GM12878 (cell line): ENCODE results near the gene IFNAR1. TPM values are rescaled to one million over a fixed set of nuclear protein-coding genes. Genes with fewer than 3 reads are reported as not detected.
A peak's percentile ranks its signal among the peaks of the same experiment; 100 is the strongest.

Experiments used
- ATAC-seq: fragments of 200-7000 bp; cut with Tn5 transposase; 3 replicates; pipeline ENCODE4 v1.9.1; 2020; ENCODE audit warnings: mild to moderate bottlenecking, moderate library complexity
- BruUV-seq: library from RNA; stranded (reverse); fragments of 400-500 nt; replicated peaks from 2 replicates; lab custom pipeline; 2021; lab: Mats Ljungman, UMichigan
- CTCF ChIA-PET: fragments of 300-600 bp; sonication (Branson Sonifier 250); formaldehyde crosslinking; extraction: SDS; loops from one replicate; lab custom pipeline; 2021; ENCODE audit warnings: inconsistent platforms; lab: Yijun Ruan, JAX
- POLR2A ChIA-PET: fragments of 350-600 bp; formaldehyde crosslinking; extraction: SDS; loops from one replicate; lab custom pipeline; 2021; ENCODE audit warnings: inconsistent platforms; lab: Charles Lee
- RAD21 ChIA-PET: fragments of 300-600 bp; sonication (Branson Sonifier 250); formaldehyde crosslinking; loops from one replicate; lab custom pipeline; 2023; ENCODE audit warnings: antibody characterized with exemption; ENCODE audit not compliant: unreplicated experiment; lab: Charles Lee
- SMC1A ChIA-PET: fragments of 300-600 bp; sonication (Branson Sonifier 250); formaldehyde crosslinking; loops from one replicate; lab custom pipeline; 2023; ENCODE audit not compliant: unreplicated experiment, uncharacterized antibody; lab: Charles Lee
- DNase-seq: peaks from one replicate; pipeline ENCODE4 v3.0.0-alpha.2; 2011; ENCODE audit warnings: low read depth, low spot score
- FAIRE-seq: peaks from 3 replicates; lab custom pipeline; 2011; peaks lifted over from hg19 to GRCh38; lab: Jason Lieb, UNC
- H2AFZ ChIP-seq: 2 replicates; pipeline ENCODE4 v1.6.0; 2011; ENCODE audit warnings: low read depth, low read length, control low read depth; ENCODE audit not compliant: control insufficient read depth
- H3K27ac ChIP-seq: 2 replicates; pipeline ENCODE4 v1.5.1; 2011; ENCODE audit warnings: control low read depth; ENCODE audit not compliant: control insufficient read depth, insufficient read depth
- H3K27me3 ChIP-seq, 2 experiments: replicated peaks in 1 of 2; 2 replicates each; pipeline versions ENCODE4 v1.6.0 to v1.6.1; 2011; ENCODE audit warnings: low read length in 1 of 2; ENCODE audit not compliant: control insufficient read depth in 2 of 2, insufficient read depth in 2 of 2
- H3K36me3 ChIP-seq, 2 experiments: 2 replicates each; pipeline ENCODE4 v1.5.1; 2011; ENCODE audit warnings: low read length in 1 of 2; ENCODE audit not compliant: control insufficient read depth in 2 of 2, insufficient read depth in 2 of 2
- H3K4me1 ChIP-seq: 2 replicates; pipeline ENCODE4 v1.6.1; 2011; ENCODE audit warnings: mild to moderate bottlenecking, low read length, moderate library complexity, mixed read lengths; ENCODE audit not compliant: control insufficient read depth, insufficient read depth
- H3K4me2 ChIP-seq: 2 replicates; pipeline ENCODE4 v1.6.0; 2011; ENCODE audit warnings: control low read depth; ENCODE audit not compliant: control insufficient read depth, insufficient read depth
- H3K4me3 ChIP-seq: fragments of 200-600 bp; sonication (generic); 2 replicates; pipeline ENCODE4 v1.5.1; 2016
- H3K79me2 ChIP-seq: 2 replicates; pipeline ENCODE4 v1.6.0; 2011; ENCODE audit warnings: low read length; ENCODE audit not compliant: control insufficient read depth, insufficient read depth
- H3K9ac ChIP-seq: 2 replicates; pipeline ENCODE4 v1.8.0; 2011; ENCODE audit warnings: low read length, control low read depth, mixed read lengths; ENCODE audit not compliant: control insufficient read depth, insufficient read depth
- H3K9me3 ChIP-seq: replicated peaks from 3 replicates; pipeline ENCODE4 v1.5.1; 2011; ENCODE audit warnings: mild to moderate bottlenecking, low read length; ENCODE audit not compliant: control insufficient read depth, insufficient read depth
- H4K20me1 ChIP-seq: 2 replicates; pipeline ENCODE4 v1.6.0; 2011; ENCODE audit not compliant: control insufficient read depth, insufficient read depth
- ATF7 ChIP-seq: fragments of 450-650 bp; IDR thresholded peaks from 2 replicates; pipeline ENCODE4 v1.6.1; 2016; ENCODE audit warnings: low read depth, mild to moderate bottlenecking
- BHLHE40 ChIP-seq, 2 experiments: fragments of 450-650 bp in 1 of 2; IDR thresholded peaks; 2 replicates each; pipeline ENCODE4 v1.6.1; 2011 to 2017; ENCODE audit warnings: low read depth in 2 of 2, borderline replicate concordance in 1 of 2, improper control_type of control experiment in 1 of 2, low read length in 1 of 2, mild to moderate bottlenecking in 1 of 2
- SP1 ChIP-seq: IDR thresholded peaks from one replicate; pipeline ENCODE4 v1.6.1; 2011; ENCODE audit warnings: low read depth, low read length
- ZNF384 ChIP-seq: IDR thresholded peaks from 2 replicates; pipeline ENCODE4 v1.6.1; 2012; ENCODE audit warnings: low read depth, mild to moderate bottlenecking, low read length, improper control_type of control experiment, borderline replicate concordance
- WGBS: methylation state at CpG from one replicate; pipeline ENCODE4 v1.1.6; 2016; ENCODE audit warnings: low lambda C conversion rate; ENCODE audit not compliant: insufficient replicate concordance, insufficient coverage; ENCODE audit errors: missing lambda C conversion rate; 5-methylcytosine and 5-hydroxymethylcytosine counted together
- in situ Hi-C: fragments of 300-500 bp; cut with MboI; formaldehyde crosslinking; loops from 9 replicates; pipeline ENCODE4 v1.14.3; 2018; ENCODE audit warnings: mixed read lengths
- intact Hi-C: fragments of 100-400 bp; cut with micrococcal nuclease; formaldehyde crosslinking; loops from one replicate; pipeline ENCODE4 v1.14.2; 2022; ENCODE audit not compliant: unreplicated experiment
- polyA plus RNA-seq, 11 experiments: library from polyadenylated mRNA; depleted of rRNA in 4 of 11; unstranded in 6 of 11; stranded (reverse) in 5 of 11; fragments of >200 nt; fragmentation: Nextera tagmentation in 4 of 11; fragmentation: Illumina TruSeq in 1 of 11; extraction: Ambion mirVana in 4 of 11; extraction: Trizol in 1 of 11; gene quantifications; 1 replicate in 1 of 11; 2 replicates in 10 of 11; pipeline versions ENCODE4 v1.2.1 to v1.2.3, GENCODE V29; 2011 to 2016; ENCODE audit warnings: inconsistent platforms in 2 of 11, missing spikeins in 2 of 11, low read depth in 1 of 11
- total RNA-seq, 4 experiments: library from RNA; depleted of rRNA in 3 of 4; stranded (reverse); fragments of >200 nt in 3 of 4; fragmentation: Illumina TruSeq in 1 of 4; extraction: Trizol in 1 of 4; gene quantifications; 2 replicates each; pipeline versions ENCODE4 v1.2.1 to v1.2.3, GENCODE V29; 2013 to 2021

Gene IFNAR1
- total and polyA plus RNA-seq, 10 of the 15 experiments (the other 5 are each of a cell fraction or from before 2014, with no cell fraction given), result 12.0 to 62.4 (median 24.6) TPM

DNA sequence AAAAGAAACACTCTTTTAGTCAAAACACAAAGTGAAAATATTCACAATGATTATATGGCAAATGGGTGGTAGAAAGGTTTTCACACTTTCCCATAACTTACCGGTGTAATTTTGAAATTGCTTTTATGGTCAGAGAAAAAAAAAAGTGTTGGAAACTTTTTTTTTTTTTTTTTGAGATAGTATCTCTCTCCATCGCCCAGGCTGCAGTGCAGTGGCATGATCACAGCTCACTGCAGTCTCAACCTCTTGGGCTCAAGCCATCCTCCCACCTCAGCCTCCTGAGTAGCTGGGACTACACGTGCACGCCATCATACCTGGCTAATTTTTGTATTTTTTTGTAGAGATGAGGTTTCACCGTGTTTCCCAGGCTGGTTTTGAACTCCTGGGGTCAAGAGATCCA, 81.7 kb downstream of the IFNAR1 start:
- intact Hi-C loops (loop anchor here (5.0 to 10.0 kb wide), 2 partner anchors 44 to 138 kb away; partner anchors contain the start of genes GART and SON), in situ Hi-C loops (no loop called here)
- Histone ChIP-seq H3K9ac (peak overlapping the region; percentile 93), H3K4me3 (peak overlapping the region; percentile 84), H3K27me3 (no peaks in the 10 kb centered on the region), H2AFZ (no peak overlapping the region), H3K36me3 (peaks cover 6 to 9% of the 10 kb centered on the region in 2 experiments), H3K9me3 (no peaks in the 10 kb centered on the region), H3K4me1 (peaks cover 14% of the 10 kb centered on the region), H3K4me2 (peak overlapping the region; percentile 80), H4K20me1 (no peaks in the 10 kb centered on the region; the same call in 1 of the 2 replicates), H3K27ac (peak overlapping the region; percentile 97), H3K79me2 (peaks cover 79% of the 10 kb centered on the region)
- CTCF ChIA-PET, result interaction anchor here (0.7 to 4.2 kb wide), 11 partner anchors 8 to 44 kb away, joined by 3 to 31 read pairs (median 11); no protein-coding TSS in a partner anchor
- 2% methylated on average over 5 of the region's 5 CpGs for WGBS
- POLR2A ChIA-PET, result interaction anchor here (0.5 to 5.9 kb wide), 14 partner anchors 9 to 473 kb away, joined by 3 to 48 read pairs (median 6); partner anchors contain the start of gene IFNAR1
- ATAC-seq (peak; percentile 12), FAIRE-seq (no peak), DNase-seq (no peak)
- TF ChIP-seq ATF7, result 0 out of 2 replicates have a peak, but pooled peaks have one; percentile 15
- TF ChIP-seq SP1, result no peak
- peak in 1 of 2 experiments; percentile 48; a peak in 1 of 4 replicates for TF ChIP-seq BHLHE40 (IDR thresholded peaks at IDR 0.05; ENCODE audit: borderline replicate concordance in 1 of 2, low read depth in 2 of 2, low read length in 1 of 2)
- TF ChIP-seq ZNF384, result peak; percentile 79; the same call in 1 of the 2 replicates
- no TSS peak for BruUV-seq
- RAD21 ChIA-PET, result interaction anchor here (0.6 to 7.6 kb wide), 12 partner anchors 21 to 463 kb away, joined by 3 to 69 read pairs (median 8); no protein-coding TSS in a partner anchor
- SMC1A ChIA-PET, result interaction anchor here (1.1 to 6.1 kb wide), 15 partner anchors 10 to 203 kb away, joined by 3 to 72 read pairs (median 13); no protein-coding TSS in a partner anchor

Other genes with a start within 250 kb of the IFNAR1 start
- 13.6 and 15.9 TPM in 2 replicates for gene IFNAR2, start 95.0 kb upstream of the IFNAR1 start, total RNA-seq (2014; rRNA removed)
- gene IFNAR2, start 95.0 kb upstream of the IFNAR1 start, total RNA-seq (2014; rRNA removed; fragmentation: Illumina TruSeq; extraction: Trizol), result 17.8 and 20.4 TPM in 2 replicates
- gene IFNAR2, start 95.0 kb upstream of the IFNAR1 start, total RNA-seq (2021), result 57.7 and 64.7 TPM in 2 replicates
- 99.7 and 143 TPM in 2 replicates for gene IFNAR2, start 95.0 kb upstream of the IFNAR1 start, polyA plus RNA-seq (2011; rRNA removed)
- 76.6 and 99.0 TPM in 2 replicates for gene IFNAR2, start 95.0 kb upstream of the IFNAR1 start, polyA plus RNA-seq (2014; fragmentation: Illumina TruSeq; extraction: Trizol)
- gene IFNAR2, start 95.0 kb upstream of the IFNAR1 start, polyA plus RNA-seq (2014; fragmentation: Nextera tagmentation; extraction: Ambion mirVana), result 10 to 100 TPM in 1 of 2 experiments, 1 to 10 TPM in 1; 8.5 to 23.3 TPM
- 29.1 and 51.4 TPM in 2 replicates for gene IFNAR2, start 95.0 kb upstream of the IFNAR1 start, polyA plus RNA-seq (2014; rRNA removed)
- gene IFNAR2, start 95.0 kb upstream of the IFNAR1 start, polyA plus RNA-seq (2016; fragmentation: Nextera tagmentation; extraction: Ambion mirVana), result 10 to 100 TPM; 66.1 to 67.4 TPM
- 37.3 and 44.5 TPM in 2 replicates for gene IL10RB, start 58.6 kb upstream of the IFNAR1 start, total RNA-seq (2014; rRNA removed)
- gene IL10RB, start 58.6 kb upstream of the IFNAR1 start, total RNA-seq (2014; rRNA removed; fragmentation: Illumina TruSeq; extraction: Trizol), result 30.0 and 32.4 TPM in 2 replicates
- gene IL10RB, start 58.6 kb upstream of the IFNAR1 start, total RNA-seq (2021), result 22.7 and 26.9 TPM in 2 replicates
- 31.4 and 37.4 TPM in 2 replicates for gene IL10RB, start 58.6 kb upstream of the IFNAR1 start, polyA plus RNA-seq (2011; rRNA removed)
- 27.3 and 37.5 TPM in 2 replicates for gene IL10RB, start 58.6 kb upstream of the IFNAR1 start, polyA plus RNA-seq (2014; fragmentation: Illumina TruSeq; extraction: Trizol)
- 10 to 100 TPM; 15.0 to 23.3 TPM for gene IL10RB, start 58.6 kb upstream of the IFNAR1 start, polyA plus RNA-seq (2014; fragmentation: Nextera tagmentation; extraction: Ambion mirVana)
- gene IL10RB, start 58.6 kb upstream of the IFNAR1 start, polyA plus RNA-seq (2014; rRNA removed), result 27.2 and 31.1 TPM in 2 replicates
- 10 to 100 TPM; 49.8 to 55.1 TPM for gene IL10RB, start 58.6 kb upstream of the IFNAR1 start, polyA plus RNA-seq (2016; fragmentation: Nextera tagmentation; extraction: Ambion mirVana)
- 78.3 and 91.0 TPM in 2 replicates for gene IFNGR2, start 78.4 kb downstream of the IFNAR1 start, total RNA-seq (2014; rRNA removed)
- 75.2 and 79.7 TPM in 2 replicates for gene IFNGR2, start 78.4 kb downstream of the IFNAR1 start, total RNA-seq (2014; rRNA removed; fragmentation: Illumina TruSeq; extraction: Trizol)
- gene IFNGR2, start 78.4 kb downstream of the IFNAR1 start, total RNA-seq (2021), result 67.3 and 71.5 TPM in 2 replicates
- gene IFNGR2, start 78.4 kb downstream of the IFNAR1 start, polyA plus RNA-seq (2011; rRNA removed), result 81.8 and 96.9 TPM in 2 replicates
- gene IFNGR2, start 78.4 kb downstream of the IFNAR1 start, polyA plus RNA-seq (2014; fragmentation: Illumina TruSeq; extraction: Trizol), result 98.8 and 144 TPM in 2 replicates
- 10 to 100 TPM; 23.6 to 33.2 TPM for gene IFNGR2, start 78.4 kb downstream of the IFNAR1 start, polyA plus RNA-seq (2014; fragmentation: Nextera tagmentation; extraction: Ambion mirVana)
- gene IFNGR2, start 78.4 kb downstream of the IFNAR1 start, polyA plus RNA-seq (2014; rRNA removed), result 72.9 and 85.1 TPM in 2 replicates
- 10 to 100 TPM; 75.7 to 84.2 TPM for gene IFNGR2, start 78.4 kb downstream of the IFNAR1 start, polyA plus RNA-seq (2016; fragmentation: Nextera tagmentation; extraction: Ambion mirVana)
- gene TMEM50B, start 155.0 kb downstream of the IFNAR1 start, total RNA-seq (2014; rRNA removed), result 15.1 and 17.6 TPM in 2 replicates
- 13.2 and 13.3 TPM in 2 replicates for gene TMEM50B, start 155.0 kb downstream of the IFNAR1 start, total RNA-seq (2014; rRNA removed; fragmentation: Illumina TruSeq; extraction: Trizol)
- 10.4 and 12.1 TPM in 2 replicates for gene TMEM50B, start 155.0 kb downstream of the IFNAR1 start, total RNA-seq (2021)
- 26.0 and 32.9 TPM in 2 replicates for gene TMEM50B, start 155.0 kb downstream of the IFNAR1 start, polyA plus RNA-seq (2011; rRNA removed)
- 13.8 and 20.7 TPM in 2 replicates for gene TMEM50B, start 155.0 kb downstream of the IFNAR1 start, polyA plus RNA-seq (2014; fragmentation: Illumina TruSeq; extraction: Trizol)
- 10 to 100 TPM; 15.9 to 23.8 TPM for gene TMEM50B, start 155.0 kb downstream of the IFNAR1 start, polyA plus RNA-seq (2014; fragmentation: Nextera tagmentation; extraction: Ambion mirVana)
- 17.6 and 20.5 TPM in 2 replicates for gene TMEM50B, start 155.0 kb downstream of the IFNAR1 start, polyA plus RNA-seq (2014; rRNA removed)
- 10 to 100 TPM; 41.6 to 42.1 TPM for gene TMEM50B, start 155.0 kb downstream of the IFNAR1 start, polyA plus RNA-seq (2016; fragmentation: Nextera tagmentation; extraction: Ambion mirVana)
- 0.45 and 0.49 TPM in 2 replicates for gene DNAJC28, start 166.7 kb downstream of the IFNAR1 start, total RNA-seq (2014; rRNA removed)
- 0.63 and 0.74 TPM in 2 replicates for gene DNAJC28, start 166.7 kb downstream of the IFNAR1 start, total RNA-seq (2014; rRNA removed; fragmentation: Illumina TruSeq; extraction: Trizol)
- gene DNAJC28, start 166.7 kb downstream of the IFNAR1 start, total RNA-seq (2021), result 0.26 and 0.58 TPM in 2 replicates
- gene DNAJC28, start 166.7 kb downstream of the IFNAR1 start, polyA plus RNA-seq (2011; rRNA removed), result 0.34 and 0.88 TPM in 2 replicates
- 0.32 and 0.54 TPM in 2 replicates for gene DNAJC28, start 166.7 kb downstream of the IFNAR1 start, polyA plus RNA-seq (2014; fragmentation: Illumina TruSeq; extraction: Trizol)
- under 1 TPM; 0.53 to 0.77 TPM for gene DNAJC28, start 166.7 kb downstream of the IFNAR1 start, polyA plus RNA-seq (2014; fragmentation: Nextera tagmentation; extraction: Ambion mirVana)
- 0.46 and 0.59 TPM in 2 replicates for gene DNAJC28, start 166.7 kb downstream of the IFNAR1 start, polyA plus RNA-seq (2014; rRNA removed)
- gene DNAJC28, start 166.7 kb downstream of the IFNAR1 start, polyA plus RNA-seq (2016; fragmentation: Nextera tagmentation; extraction: Ambion mirVana), result under 1 TPM; 0.29 to 0.55 TPM
- 96.6 and 104 TPM in 2 replicates for gene GART, start 217.1 kb downstream of the IFNAR1 start, total RNA-seq (2014; rRNA removed)
- gene GART, start 217.1 kb downstream of the IFNAR1 start, total RNA-seq (2014; rRNA removed; fragmentation: Illumina TruSeq; extraction: Trizol), result 115 and 116 TPM in 2 replicates
- 142 and 145 TPM in 2 replicates for gene GART, start 217.1 kb downstream of the IFNAR1 start, total RNA-seq (2021)
- gene GART, start 217.1 kb downstream of the IFNAR1 start, polyA plus RNA-seq (2011; rRNA removed), result 44.7 and 52.5 TPM in 2 replicates
- gene GART, start 217.1 kb downstream of the IFNAR1 start, polyA plus RNA-seq (2014; fragmentation: Illumina TruSeq; extraction: Trizol), result 150 and 157 TPM in 2 replicates
- 10 to 100 TPM; 74.8 to 80.3 TPM for gene GART, start 217.1 kb downstream of the IFNAR1 start, polyA plus RNA-seq (2014; fragmentation: Nextera tagmentation; extraction: Ambion mirVana)
- 64.0 and 68.3 TPM in 2 replicates for gene GART, start 217.1 kb downstream of the IFNAR1 start, polyA plus RNA-seq (2014; rRNA removed)
- gene GART, start 217.1 kb downstream of the IFNAR1 start, polyA plus RNA-seq (2016; fragmentation: Nextera tagmentation; extraction: Ambion mirVana), result 100 to 1,000 TPM; 177 to 178 TPM
- gene SON, start 218.1 kb downstream of the IFNAR1 start, total RNA-seq (2014; rRNA removed), result 130 and 146 TPM in 2 replicates
- 122 and 133 TPM in 2 replicates for gene SON, start 218.1 kb downstream of the IFNAR1 start, total RNA-seq (2014; rRNA removed; fragmentation: Illumina TruSeq; extraction: Trizol)
- gene SON, start 218.1 kb downstream of the IFNAR1 start, total RNA-seq (2021), result 250 and 270 TPM in 2 replicates
- gene SON, start 218.1 kb downstream of the IFNAR1 start, polyA plus RNA-seq (2011; rRNA removed), result 94.8 and 95.7 TPM in 2 replicates
- 232 and 307 TPM in 2 replicates for gene SON, start 218.1 kb downstream of the IFNAR1 start, polyA plus RNA-seq (2014; fragmentation: Illumina TruSeq; extraction: Trizol)
- gene SON, start 218.1 kb downstream of the IFNAR1 start, polyA plus RNA-seq (2014; fragmentation: Nextera tagmentation; extraction: Ambion mirVana), result 100 to 1,000 TPM; 418 to 788 TPM
- 113 and 131 TPM in 2 replicates for gene SON, start 218.1 kb downstream of the IFNAR1 start, polyA plus RNA-seq (2014; rRNA removed)
- 100 to 1,000 TPM; 462 to 491 TPM for gene SON, start 218.1 kb downstream of the IFNAR1 start, polyA plus RNA-seq (2016; fragmentation: Nextera tagmentation; extraction: Ambion mirVana)